HG03159 (cell line): ENCODE data around the gene C10orf95.

Experiments used
- ATAC-seq: cut with Tn5 transposase; IDR thresholded peaks from one replicate; pipeline ENCODE4 v1.9.1; 2021; ENCODE audit warnings: mild to moderate bottlenecking, moderate library complexity; ENCODE audit not compliant: unreplicated experiment

C10orf95 gene

GRCh38 chr10:102419269-102420180 is 31.8 kb downstream of the C10orf95 start:
- no peak for ATAC-seq

GRCh38 chr10:102418622-102419268 is 32.6 kb downstream of the C10orf95 start, which contains the start of gene PSD:
Gene PSD, minus strand, starts transcription at chr10:102418785. Its CDS starts 1,747 bp downstream, at chr10:102417038.
- ATAC-seq: no peak

- no peak for ATAC-seq
Observed at GRCh38 chr10:102416695-102417094, 34.6 kb downstream of the C10orf95 start.

GRCh38 chr10:102416283-102416682 is 35.1 kb downstream of the C10orf95 start:
- ATAC-seq: no peak

- no peak for ATAC-seq
Observed at GRCh38 chr10:102414749-102415148, 36.6 kb downstream of the C10orf95 start.

GRCh38 chr10:102413806-102414561 is 37.4 kb downstream of the C10orf95 start:
- no peak for ATAC-seq

GRCh38 chr10:102413053-102413705 is 38.2 kb downstream of the C10orf95 start:
- no peak for ATAC-seq

GRCh38 chr10:102412293-102412692 is 39.0 kb downstream of the C10orf95 start:
- ATAC-seq: no peak

- ATAC-seq: no peak
Observed at GRCh38 chr10:102411341-102412255, 39.7 kb downstream of the C10orf95 start.

- ATAC-seq: no peak
Observed at GRCh38 chr10:102410429-102411073, 40.8 kb downstream of the C10orf95 start.

- ATAC-seq: no peak
Observed at GRCh38 chr10:102409604-102410428, 41.5 kb downstream of the C10orf95 start.

GRCh38 chr10:102408728-102409603 is 42.4 kb downstream of the C10orf95 start:
- ATAC-seq: no peak

GRCh38 chr10:102408131-102408727 is 43.1 kb downstream of the C10orf95 start:
- no peak for ATAC-seq

GRCh38 chr10:102407425-102408130 is 43.8 kb downstream of the C10orf95 start:
- no peak for ATAC-seq

GRCh38 chr10:102406815-102407214 is 44.5 kb downstream of the C10orf95 start:
- no peak for ATAC-seq

- no peak for ATAC-seq
Observed at GRCh38 chr10:102405632-102406031, 45.7 kb downstream of the C10orf95 start.
